Fibroblast of lung (primary cell): ENCODE data around the gene EMC8.

Experiments used
- EZH2 ChIP-seq: IDR thresholded peaks from 2 replicates; pipeline ENCODE4 v1.5.1; 2012; ENCODE audit warnings: low read length, control low read depth, mild to moderate bottlenecking; ENCODE audit errors: missing control alignments
- TF ChIP-seq, protein P1 (sequence below), 2 donors: IDR thresholded peaks in 1 of 2; conservative IDR thresholded peaks in 1 of 2; 1 replicate in 1 of 2; 2 replicates in 1 of 2; pipeline ENCODE4 v1.5.1; 2011 to 2012; ENCODE audit warnings: low read length in 2 of 2, control low read depth in 1 of 2, inconsistent platforms in 1 of 2, low read depth in 1 of 2, mild to moderate bottlenecking in 1 of 2

DNA sequence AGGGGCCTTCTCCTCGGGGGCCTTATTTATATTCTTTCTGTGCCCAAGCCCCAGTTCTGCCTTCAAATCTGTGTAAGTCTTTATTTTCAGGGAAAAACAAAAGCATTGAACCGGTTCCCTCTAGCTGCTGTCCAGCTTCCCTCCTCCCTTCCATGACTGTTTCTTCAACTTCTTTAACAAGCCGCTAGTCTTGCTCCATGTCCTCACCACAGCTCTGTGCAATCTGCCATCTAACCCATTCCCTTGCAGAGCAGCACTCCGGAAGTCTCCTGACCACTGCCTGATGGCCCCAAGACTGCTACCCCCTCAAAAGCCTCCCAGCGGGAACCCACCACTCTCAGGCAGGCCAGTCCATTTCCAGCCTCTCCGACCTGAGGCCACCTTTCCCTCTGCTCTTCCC, 16.9 kb downstream of the EMC8 start:
- TF ChIP-seq, protein P1, sequence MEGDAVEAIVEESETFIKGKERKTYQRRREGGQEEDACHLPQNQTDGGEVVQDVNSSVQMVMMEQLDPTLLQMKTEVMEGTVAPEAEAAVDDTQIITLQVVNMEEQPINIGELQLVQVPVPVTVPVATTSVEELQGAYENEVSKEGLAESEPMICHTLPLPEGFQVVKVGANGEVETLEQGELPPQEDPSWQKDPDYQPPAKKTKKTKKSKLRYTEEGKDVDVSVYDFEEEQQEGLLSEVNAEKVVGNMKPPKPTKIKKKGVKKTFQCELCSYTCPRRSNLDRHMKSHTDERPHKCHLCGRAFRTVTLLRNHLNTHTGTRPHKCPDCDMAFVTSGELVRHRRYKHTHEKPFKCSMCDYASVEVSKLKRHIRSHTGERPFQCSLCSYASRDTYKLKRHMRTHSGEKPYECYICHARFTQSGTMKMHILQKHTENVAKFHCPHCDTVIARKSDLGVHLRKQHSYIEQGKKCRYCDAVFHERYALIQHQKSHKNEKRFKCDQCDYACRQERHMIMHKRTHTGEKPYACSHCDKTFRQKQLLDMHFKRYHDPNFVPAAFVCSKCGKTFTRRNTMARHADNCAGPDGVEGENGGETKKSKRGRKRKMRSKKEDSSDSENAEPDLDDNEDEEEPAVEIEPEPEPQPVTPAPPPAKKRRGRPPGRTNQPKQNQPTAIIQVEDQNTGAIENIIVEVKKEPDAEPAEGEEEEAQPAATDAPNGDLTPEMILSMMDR (conservative IDR thresholded peaks at IDR 0.05 in 1 of 2, IDR thresholded peaks at IDR 0.05 in 1 of 2; ENCODE audit: low read depth in 1 of 2, low read length in 2 of 2): peak in 1 of 2 donors; percentile 14
- TF ChIP-seq EZH2: no peak
